H1 (cell line): Measurements from ENCODE around the gene SEMA3F. TPM values are rescaled to one million over a fixed set of nuclear protein-coding genes. Genes with fewer than 3 reads are reported as not detected.
A peak's percentile ranks its signal among the peaks of the same experiment; 100 is the strongest.

Experiments
- CTCF ChIA-PET: fragments of 300-600 bp; sonication (Branson Sonifier 250); formaldehyde crosslinking; loops from one replicate; lab custom pipeline; 2021; ENCODE audit not compliant: partially characterized antibody; lab: Charles Lee
- POLR2A ChIA-PET: fragments of 300-600 bp; sonication (Branson Sonifier 250); formaldehyde crosslinking; loops from one replicate; lab custom pipeline; 2021; ENCODE audit warnings: inconsistent platforms; ENCODE audit not compliant: partially characterized antibody; lab: Charles Lee
- DNase-seq, 2 experiments: peaks; one replicate each; pipeline versions ENCODE4 v3.0.0 to v3.0.0-alpha.2; 2010 to 2022; ENCODE audit warnings: low spot score in 2 of 2, low read depth in 1 of 2, mixed read lengths in 1 of 2
- FAIRE-seq: peaks from 2 replicates; lab custom pipeline; 2011; peaks lifted over from hg19 to GRCh38; lab: Jason Lieb, UNC
- H2AFZ ChIP-seq: 2 replicates; pipeline ENCODE4 v1.8.1; 2012; ENCODE audit warnings: low read length, inconsistent platforms
- H2AK5ac ChIP-seq: 2 replicates; pipeline ENCODE4 v1.6.1; 2013; ENCODE audit warnings: low read depth, low read length
- H2BK120ac ChIP-seq: replicated peaks from 2 replicates; pipeline ENCODE3; 2013; ENCODE audit warnings: low read depth, low read length, inconsistent platforms
- H2BK12ac ChIP-seq: 2 replicates; pipeline ENCODE4 v1.6.1; 2013; ENCODE audit warnings: low read depth, low read length
- H2BK15ac ChIP-seq: 2 replicates; pipeline ENCODE4 v1.6.1; 2013; ENCODE audit warnings: low read length
- H2BK20ac ChIP-seq: 2 replicates; pipeline ENCODE4 v1.6.1; 2013; ENCODE audit warnings: low read length
- H2BK5ac ChIP-seq: 2 replicates; pipeline ENCODE4 v1.6.1; 2013; ENCODE audit warnings: low read depth, low read length
- H3K14ac ChIP-seq: 2 replicates; pipeline ENCODE4 v1.6.1; 2013; ENCODE audit warnings: inconsistent platforms; ENCODE audit not compliant: insufficient read length
- H3K18ac ChIP-seq: 2 replicates; pipeline ENCODE4 v1.6.1; 2013; ENCODE audit warnings: low read length; ENCODE audit errors: extremely low read depth
- H3K23ac ChIP-seq: 2 replicates; pipeline ENCODE4 v1.6.1; 2013; ENCODE audit warnings: inconsistent platforms; ENCODE audit not compliant: insufficient read length
- H3K23me2 ChIP-seq: 2 replicates; pipeline ENCODE4 v1.6.1; 2013; ENCODE audit warnings: low read depth, low read length
- H3K27ac ChIP-seq: 2 replicates; pipeline ENCODE4 v1.6.1; 2011; ENCODE audit warnings: low read depth, low read length, inconsistent platforms
- H3K27me3 ChIP-seq, 4 experiments: replicated peaks in 1 of 4; 1 replicate in 1 of 4; 2 replicates in 3 of 4; pipeline versions ENCODE4 v1.6.1 to v1.8.1; 2011 to 2013; ENCODE audit warnings: low read length in 3 of 4, mild to moderate bottlenecking in 3 of 4, inconsistent platforms in 2 of 4, mixed read lengths in 2 of 4, moderate library complexity in 1 of 4; ENCODE audit not compliant: control insufficient read depth in 3 of 4, insufficient read depth in 3 of 4; ENCODE audit errors: extremely low read depth in 1 of 4
- H3K36me3 ChIP-seq, 4 experiments: 2 replicates each; pipeline versions ENCODE4 v1.6.1 to v1.8.1; 2011 to 2013; ENCODE audit warnings: mild to moderate bottlenecking in 4 of 4, low read length in 3 of 4, moderate library complexity in 2 of 4, control low read depth in 1 of 4, inconsistent platforms in 1 of 4; ENCODE audit not compliant: insufficient read depth in 4 of 4, control insufficient read depth in 2 of 4
- H3K4ac ChIP-seq: replicated peaks from 2 replicates; pipeline ENCODE3; 2013; ENCODE audit warnings: low read length, low read depth, mixed read lengths, inconsistent platforms; ENCODE audit not compliant: insufficient read length
- H3K4me1 ChIP-seq, 4 experiments: replicated peaks in 1 of 4; 1 replicate in 1 of 4; 2 replicates in 3 of 4; pipeline versions ENCODE4 v1.6.1 to v1.8.1; 2011 to 2013; ENCODE audit warnings: low read length in 3 of 4, inconsistent platforms in 2 of 4, mixed read lengths in 1 of 4; ENCODE audit not compliant: insufficient read depth in 4 of 4, control insufficient read depth in 3 of 4
- H3K4me2 ChIP-seq, 2 experiments: 2 replicates each; pipeline versions ENCODE4 v1.6.1 to v1.8.1; 2011 to 2013; ENCODE audit warnings: low read depth in 2 of 2, low read length in 2 of 2, control low read depth in 1 of 2, inconsistent platforms in 1 of 2, mild to moderate bottlenecking in 1 of 2; ENCODE audit not compliant: insufficient read depth in 1 of 2
- H3K4me3 ChIP-seq, 4 experiments: fragments of 200-600, 300-600 bp in 1 of 4; sonication (generic), shearing (Covaris generic), sonication (Bioruptor Twin) in 1 of 4; 2 replicates each; pipeline versions ENCODE4 v1.5.1 to v1.8.1; 2011 to 2016; ENCODE audit warnings: low read length in 4 of 4, low read depth in 3 of 4, control low read depth in 2 of 4, inconsistent platforms in 2 of 4, mild to moderate bottlenecking in 2 of 4, mixed read lengths in 1 of 4, moderate library complexity in 1 of 4; ENCODE audit not compliant: insufficient read depth in 2 of 4; ENCODE audit errors: extremely low read depth in 1 of 4
- H3K56ac ChIP-seq: replicated peaks from 2 replicates; pipeline ENCODE3; 2013; ENCODE audit warnings: low read depth, mild to moderate bottlenecking, mixed read lengths, low read length, inconsistent platforms; ENCODE audit not compliant: insufficient read length
- H3K79me1 ChIP-seq: 2 replicates; pipeline ENCODE4 v1.6.1; 2013; ENCODE audit warnings: low read depth, low read length, control low read depth
- H3K79me2 ChIP-seq, 2 experiments: 2 replicates each; pipeline versions ENCODE4 v1.6.1 to v1.8.1; 2012 to 2013; ENCODE audit warnings: low read length in 2 of 2, mild to moderate bottlenecking in 2 of 2, inconsistent platforms in 1 of 2; ENCODE audit not compliant: insufficient read depth in 2 of 2, control insufficient read depth in 1 of 2
- H3K9ac ChIP-seq, 4 experiments: replicated peaks in 1 of 4; 1 replicate in 1 of 4; 2 replicates in 3 of 4; pipeline versions ENCODE4 v1.6.1 to v1.8.1; 2011 to 2013; ENCODE audit warnings: low read depth in 3 of 4, low read length in 3 of 4, control low read depth in 2 of 4, mild to moderate bottlenecking in 2 of 4, moderate library complexity in 2 of 4, inconsistent platforms in 1 of 4; ENCODE audit errors: extremely low read depth in 1 of 4
- H3K9me3 ChIP-seq, 2 experiments: 2 replicates each; pipeline versions ENCODE4 v1.6.1 to v1.8.1; 2012 to 2013; ENCODE audit warnings: mild to moderate bottlenecking in 2 of 2, moderate library complexity in 2 of 2, control low read depth in 1 of 2, inconsistent platforms in 1 of 2, low read depth in 1 of 2, low read length in 1 of 2, mixed read lengths in 1 of 2; ENCODE audit not compliant: insufficient read depth in 2 of 2
- H4K20me1 ChIP-seq, 2 experiments: replicated peaks in 1 of 2; 2 replicates each; pipeline versions ENCODE3 to v1.8.1; 2011 to 2013; ENCODE audit warnings: inconsistent platforms in 2 of 2, low read length in 2 of 2, mild to moderate bottlenecking in 1 of 2; ENCODE audit not compliant: insufficient read depth in 2 of 2, control insufficient read depth in 1 of 2
- H4K5ac ChIP-seq: 2 replicates; pipeline ENCODE4 v1.6.1; 2013; ENCODE audit warnings: low read length, low read depth, mixed read lengths, inconsistent platforms; ENCODE audit not compliant: insufficient read length
- H4K8ac ChIP-seq: 2 replicates; pipeline ENCODE4 v1.8.0; 2013; ENCODE audit warnings: mild to moderate bottlenecking, moderate library complexity, low read length, inconsistent platforms; ENCODE audit not compliant: insufficient read depth; ENCODE audit errors: extremely low read depth
- H4K91ac ChIP-seq: replicated peaks from 2 replicates; pipeline ENCODE3; 2013; ENCODE audit warnings: low read length, mixed read lengths, inconsistent platforms; ENCODE audit not compliant: insufficient read length
- POLR2AphosphoS5 ChIP-seq: IDR thresholded peaks from 2 replicates; pipeline ENCODE4 v1.6.1; 2011; ENCODE audit warnings: low read depth, low read length
- TAF7 ChIP-seq: optimal IDR thresholded peaks from 2 replicates; pipeline ENCODE3; 2011; ENCODE audit warnings: low read depth, mild to moderate bottlenecking, inconsistent platforms, low read length, moderate library complexity, borderline replicate concordance
- WGBS, 2 experiments: shearing (Covaris generic) in 1 of 2; methylation state at CpG; one replicate each; pipeline versions ENCODE4 v1.1.6 to v1.1.7; 2013 to 2015; ENCODE audit warnings: low lambda C conversion rate in 2 of 2, mixed read lengths in 2 of 2, inconsistent platforms in 1 of 2, low coverage in 1 of 2, missing lambda C conversion rate in 1 of 2; ENCODE audit not compliant: insufficient replicate concordance in 2 of 2, insufficient coverage in 1 of 2, insufficient read length in 1 of 2; ENCODE audit errors: extremely low coverage in 1 of 2, missing lambda C conversion rate in 1 of 2; 5-methylcytosine and 5-hydroxymethylcytosine counted together
- polyA plus RNA-seq, 7 experiments: library from polyadenylated mRNA; depleted of rRNA in 3 of 7; stranded (reverse) in 5 of 7; unstranded in 2 of 7; fragments of >200 nt in 5 of 7; fragments of 200-250 nt in 2 of 7; gene quantifications; 1 replicate in 5 of 7; 2 replicates in 1 of 7; 4 replicates in 1 of 7; pipeline versions ENCODE4 v1.2.1 to v1.2.3, GENCODE V29; 2011 to 2013; ENCODE audit warnings: missing spikeins in 2 of 7, mixed read lengths in 2 of 7
- total RNA-seq: library from RNA; stranded (reverse); fragmentation: NEBNext Ultra II Directional; extraction: Animal tissue kit (Norgen Biotek cat#: 25700); gene quantifications from 2 replicates; pipeline ENCODE4 v1.2.1, GENCODE V29; 2021

Gene SEMA3F
- total and polyA plus RNA-seq, 2 of the 8 experiments (the other 6 are each of a cell fraction or from before 2014, with no cell fraction given) = 20.3 to 37.0 TPM

GRCh38 chr3:50122661-50123391 lies 32.3 kb upstream of the SEMA3F start:
- POLR2A ChIA-PET = interaction anchor here (0.6 to 11.1 kb wide), 12 partner anchors 14 to 103 kb away, joined by 3 to 133 read pairs (median 19); partner anchors contain the start of gene GNAT1
- CTCF ChIA-PET = interaction anchor here (0.6 to 20.9 kb wide), 27 partner anchors 9 to 171 kb away, joined by 3 to 591 read pairs (median 6); partner anchors contain the start of gene GNAT1
- no peaks in the 10 kb centered on the region for H3K9me3 ChIP-seq

More at GRCh38 chr3:50122661-50123391, 32.3 kb upstream of the SEMA3F start:
- Histone ChIP-seq H3K4me3 (no peak overlapping the region), H4K5ac (no peak overlapping the region), H3K23ac (no peak overlapping the region), H3K4me2 (no peak overlapping the region), H3K27ac (no peak overlapping the region; the same call in 1 of the 2 replicates), H3K56ac (no peak overlapping the region), H4K8ac (peak overlapping the region; percentile 11; the same call in 1 of the 2 replicates), H3K23me2 (no peaks in the 10 kb centered on the region), H3K79me1 (no peaks in the 10 kb centered on the region), H2AFZ (no peak overlapping the region), H2BK5ac (peak overlapping the region; percentile 35; the same call in 1 of the 2 replicates), H2BK120ac (peak overlapping the region; percentile 41), H3K36me3 (peaks cover 8 to 18% (median 13%) of the 10 kb centered on the region in 4 experiments; a peak in 7 of 8 replicates), H3K4me1 (peaks cover 4 to 32% (median 23%) of the 10 kb centered on the region in 4 experiments), H3K14ac (no peak overlapping the region), H3K9ac (no peak overlapping the region), H2BK20ac (no peak overlapping the region), H4K91ac (no peak overlapping the region), H3K79me2 (no peaks in the 10 kb centered on the region), H2BK15ac (peak overlapping the region; percentile 92; the same call in 1 of the 2 replicates), H3K4ac (no peak overlapping the region), H3K27me3 (no peaks in the 10 kb centered on the region)
- 93% methylated on average over 14 of the region's 14 CpGs; no CpG with 5 or more reads in 1 of the 2 experiments for WGBS, 2 experiments
- no peak for FAIRE-seq
- TF ChIP-seq POLR2AphosphoS5 (peak; percentile 53; the same call in 1 of the 2 replicates), TAF7 (no peak)
- TF ChIP-seq, all 59 proteins: peak for 1
- H3K18ac ChIP-seq = no peak overlapping the region
- H4K20me1 ChIP-seq = peaks cover 2 to 12% of the 10 kb centered on the region in 2 experiments
- H2AK5ac ChIP-seq = no peak overlapping the region
- no peak for DNase-seq
- no peak overlapping the region for H2BK12ac ChIP-seq
